ES-I3 (cell line): ENCODE data around the gene WDR48.

Experiments used
- H3K36me3 ChIP-seq: 2 replicates; pipeline ENCODE4 v1.6.1; 2013; ENCODE audit warnings: mild to moderate bottlenecking, low read length, control low read depth, moderate library complexity; ENCODE audit not compliant: insufficient read depth
- H3K4me1 ChIP-seq: 2 replicates; pipeline ENCODE4 v1.6.1; 2013; ENCODE audit warnings: mild to moderate bottlenecking, control low read depth, low read length; ENCODE audit not compliant: insufficient read depth
- H3K9ac ChIP-seq: 2 replicates; pipeline ENCODE4 v1.6.1; 2013; ENCODE audit warnings: low read depth, mild to moderate bottlenecking, low read length, moderate library complexity
- H3K9me3 ChIP-seq: 2 replicates; pipeline ENCODE4 v1.6.1; 2013; ENCODE audit warnings: mild to moderate bottlenecking, low read length, moderate library complexity; ENCODE audit not compliant: control insufficient read depth, insufficient read depth

Gene WDR48

DNA sequence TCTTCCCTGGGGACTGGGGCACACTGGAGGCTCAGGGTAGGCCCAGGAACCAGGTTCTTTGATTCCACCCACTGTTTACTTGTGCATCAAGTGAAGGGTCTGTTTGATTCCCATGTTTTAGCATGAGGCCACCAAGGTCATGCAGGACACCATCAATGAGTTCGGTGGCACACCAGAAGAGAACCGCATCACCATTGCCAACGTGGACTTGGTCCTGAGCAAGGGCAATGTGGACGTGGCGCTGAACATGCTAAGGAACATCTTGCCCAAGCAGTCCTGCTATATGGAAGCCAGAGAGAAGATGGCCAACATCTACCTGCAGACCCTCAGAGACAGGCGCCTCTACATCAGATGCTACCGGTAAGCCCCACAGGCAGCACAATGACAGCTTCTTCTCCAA is 77.1 kb downstream of the WDR48 start:
- H3K9me3 ChIP-seq = no peaks in the 10 kb centered on the region
- H3K4me1 ChIP-seq = no peaks in the 10 kb centered on the region; the same call in 1 of the 2 replicates
- H3K36me3 ChIP-seq = no peaks in the 10 kb centered on the region
- H3K9ac ChIP-seq = no peak overlapping the region

DNA sequence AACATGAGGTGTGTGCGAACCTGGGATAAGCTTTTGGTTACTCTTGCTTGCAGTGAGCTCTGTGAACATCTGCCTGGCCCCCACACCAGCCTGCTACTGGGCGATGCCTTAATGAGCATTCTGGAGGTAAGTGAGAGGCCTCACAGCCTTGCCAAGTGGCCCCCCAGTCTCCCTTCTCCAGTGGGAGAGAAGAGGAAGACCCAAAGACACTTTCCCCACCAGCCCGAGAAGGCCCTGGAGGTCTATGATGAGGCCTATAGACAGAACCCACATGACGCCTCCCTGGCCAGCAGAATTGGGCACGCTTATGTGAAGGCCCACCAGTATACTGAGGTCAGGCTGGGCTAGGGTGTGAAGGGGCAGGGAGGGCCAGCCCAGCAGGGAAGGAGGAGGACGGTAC is 78.2 kb downstream of the WDR48 start:
- Histone ChIP-seq H3K36me3 (no peaks in the 10 kb centered on the region), H3K9me3 (no peaks in the 10 kb centered on the region), H3K4me1 (no peaks in the 10 kb centered on the region; the same call in 1 of the 2 replicates), H3K9ac (no peak overlapping the region)

DNA sequence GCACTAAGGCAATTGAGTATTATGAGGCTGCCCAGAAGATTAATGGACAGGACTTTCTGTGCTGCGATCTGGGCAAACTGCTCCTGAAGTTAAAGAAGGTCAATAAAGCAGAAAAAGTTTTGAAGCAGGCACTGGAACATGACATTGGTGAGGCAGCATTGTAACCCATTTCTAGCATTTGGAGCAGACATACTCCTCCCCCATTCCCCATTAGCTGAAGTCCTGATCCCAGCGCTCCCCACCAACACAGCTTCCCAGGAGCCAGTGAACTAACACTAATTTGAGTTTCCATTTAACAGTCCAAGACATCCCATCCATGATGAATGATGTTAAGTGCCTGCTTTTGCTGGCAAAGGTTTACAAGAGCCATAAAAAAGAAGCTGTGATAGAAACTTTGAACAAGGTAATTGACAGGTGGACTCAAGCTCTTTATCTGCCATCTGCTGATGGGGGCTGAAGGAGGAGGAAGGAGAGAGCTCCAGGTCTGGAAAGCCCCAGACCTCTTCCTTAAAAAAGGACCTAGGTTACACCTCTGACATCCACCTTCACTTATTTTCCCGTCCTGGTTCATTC is 79.0 kb downstream of the WDR48 start:
- no peaks in the 10 kb centered on the region for H3K36me3 ChIP-seq
- no peaks in the 10 kb centered on the region; the same call in 1 of the 2 replicates for H3K4me1 ChIP-seq
- no peaks in the 10 kb centered on the region for H3K9me3 ChIP-seq
- H3K9ac ChIP-seq = no peak overlapping the region

- Histone ChIP-seq H3K9me3 (no peaks in the 10 kb centered on the region), H3K9ac (no peak overlapping the region), H3K36me3 (no peaks in the 10 kb centered on the region), H3K4me1 (no peaks in the 10 kb centered on the region)
Observed at GRCh38 chr3:39132096-39133092, 80.6 kb downstream of the WDR48 start.

DNA sequence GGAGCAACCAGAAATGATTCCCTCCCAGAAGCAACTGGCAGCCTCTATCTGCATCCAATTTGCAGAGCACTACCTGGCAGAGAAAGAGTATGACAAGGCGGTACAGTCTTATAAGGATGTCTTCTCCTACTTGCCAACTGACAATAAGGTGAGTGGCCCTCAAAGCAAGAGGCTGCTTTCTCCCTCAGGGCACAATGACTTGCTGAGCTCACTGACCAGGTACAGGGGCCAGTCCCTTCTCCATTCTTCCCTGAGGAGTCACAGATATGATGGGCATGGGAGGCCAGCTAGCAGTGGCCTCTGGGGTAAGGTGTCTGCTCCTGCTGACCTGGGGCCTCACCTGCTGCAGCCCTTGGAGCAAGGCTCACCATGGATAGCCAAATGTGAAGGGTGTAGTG is 81.3 kb downstream of the WDR48 start:
- H3K36me3 ChIP-seq = no peaks in the 10 kb centered on the region
- H3K9ac ChIP-seq = no peak overlapping the region
- H3K9me3 ChIP-seq = no peaks in the 10 kb centered on the region
- H3K4me1 ChIP-seq = no peaks in the 10 kb centered on the region

- no peaks in the 10 kb centered on the region for H3K36me3 ChIP-seq
- no peak overlapping the region for H3K9ac ChIP-seq
- no peaks in the 10 kb centered on the region for H3K9me3 ChIP-seq
- H3K4me1 ChIP-seq = no peaks in the 10 kb centered on the region
Observed at GRCh38 chr3:39133822-39134221, 82.0 kb downstream of the WDR48 start.

GRCh38 chr3:39134305-39134704 is 82.5 kb downstream of the WDR48 start:
- H3K36me3 ChIP-seq = no peaks in the 10 kb centered on the region
- H3K9me3 ChIP-seq = no peaks in the 10 kb centered on the region
- H3K9ac ChIP-seq = no peak overlapping the region
- no peaks in the 10 kb centered on the region for H3K4me1 ChIP-seq

GRCh38 chr3:39135170-39135805 is 83.5 kb downstream of the WDR48 start:
- no peaks in the 10 kb centered on the region for H3K36me3 ChIP-seq
- H3K9ac ChIP-seq = no peak overlapping the region
- no peaks in the 10 kb centered on the region for H3K9me3 ChIP-seq
- H3K4me1 ChIP-seq = no peaks in the 10 kb centered on the region

- H3K4me1 ChIP-seq = no peaks in the 10 kb centered on the region
- no peaks in the 10 kb centered on the region for H3K36me3 ChIP-seq
- H3K9me3 ChIP-seq = no peaks in the 10 kb centered on the region
- H3K9ac ChIP-seq = no peak overlapping the region
Observed at GRCh38 chr3:39136533-39137434, 85.0 kb downstream of the WDR48 start.

DNA sequence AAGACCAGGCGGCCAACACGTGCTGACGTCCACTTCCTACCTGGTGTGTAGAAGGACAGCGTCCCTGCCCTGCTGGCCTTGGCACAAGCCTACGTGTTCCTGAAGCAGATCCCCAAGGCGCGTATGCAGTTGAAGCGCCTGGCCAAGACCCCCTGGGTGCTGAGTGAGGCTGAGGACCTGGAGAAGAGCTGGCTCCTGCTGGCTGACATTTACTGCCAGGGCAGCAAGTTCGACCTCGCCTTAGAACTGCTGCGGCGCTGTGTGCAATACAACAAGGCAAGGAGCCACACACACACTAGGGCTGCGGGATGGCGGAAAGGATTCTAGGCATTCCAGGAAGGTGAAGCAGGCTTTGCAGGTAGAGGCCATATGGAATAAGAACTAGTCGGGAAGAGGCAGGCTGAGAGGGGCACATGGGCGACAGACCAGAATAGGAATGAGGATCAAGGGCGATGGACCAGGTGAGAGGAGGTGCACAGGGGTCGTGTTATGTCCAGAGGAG is 85.7 kb downstream of the WDR48 start:
- H3K9ac ChIP-seq = no peak overlapping the region
- no peaks in the 10 kb centered on the region for H3K9me3 ChIP-seq
- no peaks in the 10 kb centered on the region for H3K4me1 ChIP-seq
- H3K36me3 ChIP-seq = no peaks in the 10 kb centered on the region

- H3K9me3 ChIP-seq = no peaks in the 10 kb centered on the region
- no peak overlapping the region for H3K9ac ChIP-seq
- no peaks in the 10 kb centered on the region for H3K4me1 ChIP-seq
- no peaks in the 10 kb centered on the region for H3K36me3 ChIP-seq
Observed at GRCh38 chr3:39137991-39138803, 86.4 kb downstream of the WDR48 start.

GRCh38 chr3:39138804-39139415 is 87.1 kb downstream of the WDR48 start:
- no peaks in the 10 kb centered on the region for H3K4me1 ChIP-seq
- H3K36me3 ChIP-seq = no peaks in the 10 kb centered on the region
- no peaks in the 10 kb centered on the region for H3K9me3 ChIP-seq
- no peak overlapping the region for H3K9ac ChIP-seq

DNA sequence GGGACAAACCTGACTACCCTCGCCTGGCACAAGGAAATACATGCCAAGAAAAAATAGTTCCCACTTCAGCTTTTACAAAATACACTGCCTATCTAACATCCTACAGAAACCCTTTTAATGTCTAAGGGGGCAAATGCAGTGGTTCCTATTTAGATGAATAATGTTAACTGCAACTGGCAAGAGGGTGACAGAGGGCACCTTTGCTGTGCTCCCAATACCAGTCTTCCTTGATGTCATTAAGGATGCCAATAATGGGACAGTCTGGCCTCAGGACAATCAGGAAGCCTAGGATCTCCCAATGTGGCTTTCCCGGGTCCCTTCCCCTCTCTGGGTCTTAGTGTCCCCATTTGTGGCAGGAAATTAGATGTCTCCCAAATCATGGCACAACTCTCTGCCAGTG is 87.6 kb downstream of the WDR48 start:
- no peaks in the 10 kb centered on the region for H3K36me3 ChIP-seq
- no peaks in the 10 kb centered on the region for H3K9me3 ChIP-seq
- no peak overlapping the region for H3K9ac ChIP-seq
- no peaks in the 10 kb centered on the region for H3K4me1 ChIP-seq
